HepG2 (cell line): ENCODE data around the gene RPRD2. TPM values are rescaled to one million over a fixed set of nuclear protein-coding genes. Genes with fewer than 3 reads are reported as not detected.

Experiments
- BATF2 ChIP-seq: sonication (generic); formaldehyde crosslinking; IDR thresholded peaks from 2 replicates; pipeline ENCODE4 v1.8.0; 2022; ENCODE audit warnings: mild to moderate bottlenecking, missing genetic modification reagents, moderate library complexity
- CREM ChIP-seq, 2 experiments: sonication (generic) in 1 of 2; formaldehyde crosslinking in 1 of 2; IDR thresholded peaks; 2 replicates each; pipeline versions ENCODE4 v1.4.0 to v1.6.1; 2016 to 2020; ENCODE audit warnings: antibody characterized with exemption in 1 of 2, mild to moderate bottlenecking in 1 of 2, missing genetic modification reagents in 1 of 2
- EEA1 ChIP-seq: sonication (generic); formaldehyde crosslinking; IDR thresholded peaks from 2 replicates; pipeline ENCODE4 v1.5.1; 2020; ENCODE audit warnings: mild to moderate bottlenecking, missing genetic modification reagents, borderline replicate concordance
- FOSL1 ChIP-seq: sonication (generic); formaldehyde crosslinking; IDR thresholded peaks from 2 replicates; pipeline ENCODE4 v1.9.0; 2021; ENCODE audit warnings: missing genetic modification reagents, borderline replicate concordance
- GATAD2A ChIP-seq: IDR thresholded peaks from 2 replicates; pipeline ENCODE4 v1.6.1; 2016
- HOMEZ ChIP-seq: IDR thresholded peaks from 2 replicates; pipeline ENCODE4 v1.6.1; 2016; ENCODE audit warnings: low read depth
- HOXA3 ChIP-seq: sonication (generic); formaldehyde crosslinking; IDR thresholded peaks from 2 replicates; pipeline ENCODE4 v1.5.0; 2020; ENCODE audit warnings: missing genetic modification reagents
- MIER3 ChIP-seq: IDR thresholded peaks from 2 replicates; pipeline ENCODE4 v1.6.1; 2016; ENCODE audit warnings: missing compliant biosample characterization, borderline replicate concordance
- MXD4 ChIP-seq: IDR thresholded peaks from 2 replicates; pipeline ENCODE4 v1.6.1; 2016; ENCODE audit warnings: mild to moderate bottlenecking, missing biosample characterization, missing genetic modification reagents
- RARA ChIP-seq: IDR thresholded peaks from 2 replicates; pipeline ENCODE4 v1.6.1; 2016; ENCODE audit warnings: missing genetic modification reagents, missing compliant biosample characterization
- RNF2 ChIP-seq: fragments of 450-650 bp; conservative IDR thresholded peaks from 2 replicates; pipeline ENCODE4 v1.6.1; 2016; ENCODE audit warnings: low read depth
- SUZ12 ChIP-seq: fragments of 150-350 bp; IDR thresholded peaks from 2 replicates; pipeline ENCODE4 v1.6.1; 2014; ENCODE audit warnings: low read depth, low read length
- TFDP1 ChIP-seq: IDR thresholded peaks from 2 replicates; pipeline ENCODE4 v1.6.1; 2016; ENCODE audit warnings: missing compliant biosample characterization, missing genetic modification reagents, borderline replicate concordance
- TP53 ChIP-seq: sonication (generic); formaldehyde crosslinking; conservative IDR thresholded peaks from 2 replicates; pipeline ENCODE4 v1.4.0; 2020; ENCODE audit warnings: missing genetic modification reagents
- ZKSCAN8 ChIP-seq: IDR thresholded peaks from 2 replicates; pipeline ENCODE4 v1.6.1; 2016; ENCODE audit warnings: borderline replicate concordance, missing genetic modification reagents, missing compliant biosample characterization
- ZNF253 ChIP-seq: sonication (generic); formaldehyde crosslinking; IDR thresholded peaks from 2 replicates; pipeline ENCODE4 v1.8.0; 2022; ENCODE audit warnings: mild to moderate bottlenecking, missing genetic modification reagents, borderline replicate concordance
- ZNF263 ChIP-seq: sonication (generic); formaldehyde crosslinking; IDR thresholded peaks from 2 replicates; pipeline ENCODE4 v1.4.0; 2020; ENCODE audit warnings: missing genetic modification reagents
- ZNF292 ChIP-seq: sonication (generic); formaldehyde crosslinking; IDR thresholded peaks from 2 replicates; pipeline ENCODE4 v1.8.1; 2022; ENCODE audit warnings: mild to moderate bottlenecking, low read depth, missing genetic modification reagents, borderline replicate concordance
- ZNF460 ChIP-seq: sonication (generic); formaldehyde crosslinking; IDR thresholded peaks from 2 replicates; pipeline ENCODE4 v1.5.1; 2020; ENCODE audit warnings: missing genetic modification reagents, mild to moderate bottlenecking, borderline replicate concordance
- ZNF550 ChIP-seq: sonication (generic); formaldehyde crosslinking; IDR thresholded peaks from 2 replicates; pipeline ENCODE4 v1.4.0; 2020; ENCODE audit warnings: mild to moderate bottlenecking, missing genetic modification reagents, borderline replicate concordance
- ZNF556 ChIP-seq: sonication (generic); formaldehyde crosslinking; IDR thresholded peaks from 2 replicates; pipeline ENCODE4 v1.4.0; 2020; ENCODE audit warnings: mild to moderate bottlenecking, missing genetic modification reagents, borderline replicate concordance
- ZNF747 ChIP-seq: sonication (generic); formaldehyde crosslinking; IDR thresholded peaks from 2 replicates; pipeline ENCODE4 v1.8.1; 2023; ENCODE audit warnings: missing genetic modification reagents, mild to moderate bottlenecking, borderline replicate concordance
- polyA plus RNA-seq, 8 experiments: library from polyadenylated mRNA; depleted of rRNA in 3 of 8; stranded (reverse) in 7 of 8; unstranded in 1 of 8; fragments of >200 nt; fragmentation: Illumina TruSeq in 4 of 8; extraction: Trizol in 4 of 8; gene quantifications; 2 replicates each; pipeline versions ENCODE4 v1.2.1 to v1.2.3, GENCODE V29; 2011 to 2016; ENCODE audit warnings: low read depth in 4 of 8, missing spikeins in 1 of 8, mixed read lengths in 1 of 8; ENCODE audit not compliant: insufficient read depth in 1 of 8
- total RNA-seq, 5 experiments: library from RNA; depleted of rRNA; stranded (reverse); fragments of >200 nt; fragmentation: Illumina TruSeq; extraction: Trizol; gene quantifications; 2 replicates each; pipeline ENCODE4 v1.2.3, GENCODE V29; 2016; ENCODE audit warnings: low read depth in 1 of 5
- TF ChIP-seq, protein P1 (sequence below): sonication (generic); formaldehyde crosslinking; IDR thresholded peaks from 2 replicates; pipeline ENCODE4 v1.4.0; 2020; ENCODE audit warnings: missing genetic modification reagents
- TF ChIP-seq, protein P2 (sequence below): sonication (generic); formaldehyde crosslinking; conservative IDR thresholded peaks from 2 replicates; pipeline ENCODE4 v1.4.0; 2020; ENCODE audit warnings: mild to moderate bottlenecking, missing genetic modification reagents, moderate library complexity

Gene RPRD2
- total and polyA plus RNA-seq, 2 of the 13 experiments (the other 11 are each of a cell fraction or from before 2014, with no cell fraction given): 8.0 to 8.9 TPM

- no peak for TF ChIP-seq SUZ12
- no peak for TF ChIP-seq EEA1 (CRISPR knock-in tag)
- no peak for TF ChIP-seq FOSL1 (CRISPR knock-in tag)
- no peak for TF ChIP-seq ZNF747
- TF ChIP-seq ZNF292 (CRISPR knock-in tag): no peak
- TF ChIP-seq, protein P1, sequence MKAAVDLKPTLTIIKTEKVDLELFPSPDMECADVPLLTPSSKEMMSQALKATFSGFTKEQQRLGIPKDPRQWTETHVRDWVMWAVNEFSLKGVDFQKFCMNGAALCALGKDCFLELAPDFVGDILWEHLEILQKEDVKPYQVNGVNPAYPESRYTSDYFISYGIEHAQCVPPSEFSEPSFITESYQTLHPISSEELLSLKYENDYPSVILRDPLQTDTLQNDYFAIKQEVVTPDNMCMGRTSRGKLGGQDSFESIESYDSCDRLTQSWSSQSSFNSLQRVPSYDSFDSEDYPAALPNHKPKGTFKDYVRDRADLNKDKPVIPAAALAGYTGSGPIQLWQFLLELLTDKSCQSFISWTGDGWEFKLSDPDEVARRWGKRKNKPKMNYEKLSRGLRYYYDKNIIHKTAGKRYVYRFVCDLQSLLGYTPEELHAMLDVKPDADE (CRISPR knock-in tag): no peak
- no peak for TF ChIP-seq ZNF460 (CRISPR knock-in tag)
- TF ChIP-seq TP53 (CRISPR knock-in tag): no peak
- TF ChIP-seq ZNF253 (CRISPR knock-in tag): no peak
- no peak for TF ChIP-seq MXD4 (CRISPR knock-in tag)
- no peak for TF ChIP-seq HOMEZ (CRISPR knock-in tag)
- TF ChIP-seq MIER3 (CRISPR knock-in tag): no peak
- TF ChIP-seq, protein P2, sequence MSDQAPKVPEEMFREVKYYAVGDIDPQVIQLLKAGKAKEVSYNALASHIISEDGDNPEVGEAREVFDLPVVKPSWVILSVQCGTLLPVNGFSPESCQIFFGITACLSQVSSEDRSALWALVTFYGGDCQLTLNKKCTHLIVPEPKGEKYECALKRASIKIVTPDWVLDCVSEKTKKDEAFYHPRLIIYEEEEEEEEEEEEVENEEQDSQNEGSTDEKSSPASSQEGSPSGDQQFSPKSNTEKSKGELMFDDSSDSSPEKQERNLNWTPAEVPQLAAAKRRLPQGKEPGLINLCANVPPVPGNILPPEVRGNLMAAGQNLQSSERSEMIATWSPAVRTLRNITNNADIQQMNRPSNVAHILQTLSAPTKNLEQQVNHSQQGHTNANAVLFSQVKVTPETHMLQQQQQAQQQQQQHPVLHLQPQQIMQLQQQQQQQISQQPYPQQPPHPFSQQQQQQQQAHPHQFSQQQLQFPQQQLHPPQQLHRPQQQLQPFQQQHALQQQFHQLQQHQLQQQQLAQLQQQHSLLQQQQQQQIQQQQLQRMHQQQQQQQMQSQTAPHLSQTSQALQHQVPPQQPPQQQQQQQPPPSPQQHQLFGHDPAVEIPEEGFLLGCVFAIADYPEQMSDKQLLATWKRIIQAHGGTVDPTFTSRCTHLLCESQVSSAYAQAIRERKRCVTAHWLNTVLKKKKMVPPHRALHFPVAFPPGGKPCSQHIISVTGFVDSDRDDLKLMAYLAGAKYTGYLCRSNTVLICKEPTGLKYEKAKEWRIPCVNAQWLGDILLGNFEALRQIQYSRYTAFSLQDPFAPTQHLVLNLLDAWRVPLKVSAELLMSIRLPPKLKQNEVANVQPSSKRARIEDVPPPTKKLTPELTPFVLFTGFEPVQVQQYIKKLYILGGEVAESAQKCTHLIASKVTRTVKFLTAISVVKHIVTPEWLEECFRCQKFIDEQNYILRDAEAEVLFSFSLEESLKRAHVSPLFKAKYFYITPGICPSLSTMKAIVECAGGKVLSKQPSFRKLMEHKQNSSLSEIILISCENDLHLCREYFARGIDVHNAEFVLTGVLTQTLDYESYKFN: peak; percentile 39; the same call in 1 of the 2 replicates
- 0 out of 2 replicates have a peak, but pooled peaks have one; percentile 28 for TF ChIP-seq RARA (CRISPR knock-in tag)
- TF ChIP-seq HOXA3 (CRISPR knock-in tag): no peak
- no peak for TF ChIP-seq ZNF263 (CRISPR knock-in tag)
- peak; percentile 34; the same call in 1 of the 2 replicates for TF ChIP-seq CREM (IDR thresholded peaks at IDR 0.05)
- TF ChIP-seq CREM (CRISPR knock-in tag; IDR thresholded peaks at IDR 0.05): no peak
- no peak for TF ChIP-seq ZNF550 (CRISPR knock-in tag)
- TF ChIP-seq ZKSCAN8 (CRISPR knock-in tag): no peak
- no peak for TF ChIP-seq RNF2
- TF ChIP-seq GATAD2A (CRISPR knock-in tag): peak; percentile 55
- TF ChIP-seq ZNF556: no peak
- TF ChIP-seq BATF2: no peak
- TF ChIP-seq TFDP1 (CRISPR knock-in tag): no peak
Observed at GRCh38 chr1:150405660-150406059, 41.7 kb downstream of the RPRD2 start (continued).
